Measurements from ENCODE around the gene MPHOSPH9. TPM values are rescaled to one million over a fixed set of nuclear protein-coding genes. Genes with fewer than 3 reads are reported as not detected.

Gene MPHOSPH9
- total and polyA plus RNA-seq, 2 of the 13 experiments (the other 11 are each of a cell fraction or from before 2014, with no cell fraction given) = 20.3 to 63.4 TPM

- peaks cover 25% of the 10 kb centered on the region for H3K4me1 ChIP-seq (ENCODE audit: insufficient read depth, low read length)
- POLR2A ChIA-PET = no interaction called here
- intact Hi-C loops (cut with micrococcal nuclease; ENCODE audit: unreplicated experiment) = no loop called here
These were observed 99.9 kb downstream of the MPHOSPH9 start for GRCh38 chr12:123132951-123133619.

GRCh38 chr12:123131879-123132402 is 101.0 kb downstream of the MPHOSPH9 start:
- no peak overlapping the region for H3K9ac ChIP-seq (ENCODE audit: insufficient read depth, low read depth, low read length)
- intact Hi-C loops (cut with micrococcal nuclease; ENCODE audit: unreplicated experiment) = no loop called here
- H3K4me1 ChIP-seq (ENCODE audit: insufficient read depth, low read length) = peaks cover 29% of the 10 kb centered on the region
- TF ChIP-seq ZFP36L1 (CRISPR knock-in tag; IDR thresholded peaks at IDR 0.05) (no peak), SP5 (CRISPR knock-in tag; IDR thresholded peaks at IDR 0.05; ENCODE audit: borderline replicate concordance, low read depth) (no peak), MTERF4 (CRISPR knock-in tag; IDR thresholded peaks at IDR 0.05) (no peak), TBP (CRISPR knock-in tag; IDR thresholded peaks at IDR 0.05) (no peak), ZNF12 (CRISPR knock-in tag; IDR thresholded peaks at IDR 0.05) (no peak), ZC3H4 (CRISPR knock-in tag; IDR thresholded peaks at IDR 0.05; ENCODE audit: borderline replicate concordance) (no peak), DR1 (CRISPR knock-in tag; IDR thresholded peaks at IDR 0.05) (no peak)

More at GRCh38 chr12:123132951-123133619, 99.9 kb downstream of the MPHOSPH9 start:
- ATAC-seq = no peak
- TF ChIP-seq ZNF33B (CRISPR knock-in tag; IDR thresholded peaks at IDR 0.05) (no peak), SMYD3 (CRISPR knock-in tag; IDR thresholded peaks at IDR 0.05) (no peak), POGZ (CRISPR knock-in tag; IDR thresholded peaks at IDR 0.05) (no peak), KDM2A (CRISPR knock-in tag; IDR thresholded peaks at IDR 0.05; ENCODE audit: borderline replicate concordance, low read depth) (no peak), ZNF3 (CRISPR knock-in tag; IDR thresholded peaks at IDR 0.05) (no peak), ZNF354B (CRISPR knock-in tag; IDR thresholded peaks at IDR 0.05) (no peak), NR1H2 (CRISPR knock-in tag; IDR thresholded peaks at IDR 0.05; ENCODE audit: borderline replicate concordance, low read depth) (no peak)
- no peak for FAIRE-seq
- no peak overlapping the region for H3K27ac ChIP-seq (ENCODE audit: extremely low read length, insufficient read depth, low read length)
- H3K9me3 ChIP-seq (ENCODE audit: low read length) = no peaks in the 10 kb centered on the region
- no peak overlapping the region for H3K4me2 ChIP-seq (ENCODE audit: low read depth, low read length)
- no peak overlapping the region for H2AFZ ChIP-seq (ENCODE audit: low read length)
- no peak for DNase-seq (ENCODE audit: low spot score)
- H3K36me3 ChIP-seq (replicated peaks in 1 of 2; ENCODE audit: control insufficient read depth in 1 of 2, insufficient read depth in 2 of 2, low read length in 2 of 2) = peaks cover 0 to 3% of the 10 kb centered on the region in 2 experiments; a peak in 3 of 5 replicates
- H3K79me2 ChIP-seq (ENCODE audit: insufficient read depth, low read length) = peaks cover 9% of the 10 kb centered on the region
- no peaks in the 10 kb centered on the region for H3K27me3 ChIP-seq (ENCODE audit: control insufficient read depth in 1 of 2, insufficient read depth in 2 of 2, low read length in 2 of 2)
- in situ Hi-C loops (cut with HindIII; ENCODE audit: extremely low pct_ligation_motif_present, low pct_unique_long_range_greater_than_20kb) = no loop called here
- H3K9ac ChIP-seq (ENCODE audit: insufficient read depth, low read depth, low read length) = no peak overlapping the region
- CTCF ChIA-PET (ENCODE audit: low intra/inter-chr PET ratio, low total read pairs) = no interaction called here
- no peak overlapping the region for H3K4me3 ChIP-seq (replicated peaks in 1 of 3; ENCODE audit: insufficient read depth in 1 of 3, low read depth in 2 of 3, low read length in 3 of 3)
- no peaks in the 10 kb centered on the region for H4K20me1 ChIP-seq (ENCODE audit: insufficient read depth, low read length)
- 86% methylated on average over 3 of the region's 3 CpGs for WGBS (ENCODE audit: low lambda C conversion rate)
- BruUV-seq (replicated peaks) = no TSS peak

More at GRCh38 chr12:123131879-123132402, 101.0 kb downstream of the MPHOSPH9 start:
- Histone ChIP-seq H3K9me3 (ENCODE audit: low read length) (no peaks in the 10 kb centered on the region), H3K27me3 (ENCODE audit: control insufficient read depth in 1 of 2, insufficient read depth in 2 of 2, low read length in 2 of 2) (no peaks in the 10 kb centered on the region), H3K4me2 (ENCODE audit: low read depth, low read length) (no peak overlapping the region), H4K20me1 (ENCODE audit: insufficient read depth, low read length) (no peaks in the 10 kb centered on the region), H3K36me3 (replicated peaks in 1 of 2; ENCODE audit: control insufficient read depth in 1 of 2, insufficient read depth in 2 of 2, low read length in 2 of 2) (no peaks in the 10 kb centered on the region; a peak in 1 of 5 replicates), H3K27ac (ENCODE audit: extremely low read length, insufficient read depth, low read length) (no peak overlapping the region), H3K4me3 (replicated peaks in 1 of 3; ENCODE audit: insufficient read depth in 1 of 3, low read depth in 2 of 3, low read length in 3 of 3) (no peak overlapping the region), H3K79me2 (ENCODE audit: insufficient read depth, low read length) (peaks cover 4% of the 10 kb centered on the region), H2AFZ (ENCODE audit: low read length) (no peak overlapping the region)
- BruUV-seq (replicated peaks) = no TSS peak
- 87% methylated on average over 4 of the region's 12 CpGs for WGBS (ENCODE audit: low lambda C conversion rate)
- CTCF ChIA-PET (ENCODE audit: low intra/inter-chr PET ratio, low total read pairs) = no interaction called here
- no peak for DNase-seq (ENCODE audit: low spot score)
- in situ Hi-C loops (cut with HindIII; ENCODE audit: extremely low pct_ligation_motif_present, low pct_unique_long_range_greater_than_20kb) = no loop called here
- POLR2A ChIA-PET = interaction anchor here (1.1 kb wide), 1 partner anchor 9 kb away, joined by 3 read pairs; no protein-coding TSS in a partner anchor
- no peak for FAIRE-seq
- no peak; the same call in 2 of the 3 replicates for ATAC-seq
